IPS DF 4.7 (cell line): ENCODE results near the gene TRPV6.

Experiments used
- DNase-seq: peaks from one replicate; pipeline ENCODE4 v3.0.0-alpha.2; 2013; ENCODE audit warnings: low spot score; ENCODE audit errors: extremely low read depth

Gene TRPV6

GRCh38 chr7:142868986-142869415 lies 16.5 kb downstream of the TRPV6 start:
- DNase-seq, result no peak

- DNase-seq, result no peak
Observed at GRCh38 chr7:142868188-142868985, 17.2 kb downstream of the TRPV6 start.

- no peak for DNase-seq
Observed at GRCh38 chr7:142867398-142868187, 18.0 kb downstream of the TRPV6 start.

DNA sequence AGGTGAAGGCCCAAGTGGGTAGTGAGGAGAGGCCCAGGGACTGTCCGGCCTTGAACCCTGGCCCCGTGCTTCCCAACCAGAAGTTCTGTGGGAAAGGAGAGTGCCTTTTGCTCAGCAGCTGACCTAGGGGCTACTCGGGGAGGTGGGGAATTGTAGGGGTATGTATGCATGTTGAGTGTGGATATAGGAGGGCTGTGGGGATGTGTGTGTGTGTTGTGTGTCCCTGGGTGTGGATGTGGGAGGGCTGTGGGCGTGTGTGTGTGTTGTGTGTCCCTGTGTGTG lies 18.5 kb downstream of the TRPV6 start:
- no peak for DNase-seq

DNA sequence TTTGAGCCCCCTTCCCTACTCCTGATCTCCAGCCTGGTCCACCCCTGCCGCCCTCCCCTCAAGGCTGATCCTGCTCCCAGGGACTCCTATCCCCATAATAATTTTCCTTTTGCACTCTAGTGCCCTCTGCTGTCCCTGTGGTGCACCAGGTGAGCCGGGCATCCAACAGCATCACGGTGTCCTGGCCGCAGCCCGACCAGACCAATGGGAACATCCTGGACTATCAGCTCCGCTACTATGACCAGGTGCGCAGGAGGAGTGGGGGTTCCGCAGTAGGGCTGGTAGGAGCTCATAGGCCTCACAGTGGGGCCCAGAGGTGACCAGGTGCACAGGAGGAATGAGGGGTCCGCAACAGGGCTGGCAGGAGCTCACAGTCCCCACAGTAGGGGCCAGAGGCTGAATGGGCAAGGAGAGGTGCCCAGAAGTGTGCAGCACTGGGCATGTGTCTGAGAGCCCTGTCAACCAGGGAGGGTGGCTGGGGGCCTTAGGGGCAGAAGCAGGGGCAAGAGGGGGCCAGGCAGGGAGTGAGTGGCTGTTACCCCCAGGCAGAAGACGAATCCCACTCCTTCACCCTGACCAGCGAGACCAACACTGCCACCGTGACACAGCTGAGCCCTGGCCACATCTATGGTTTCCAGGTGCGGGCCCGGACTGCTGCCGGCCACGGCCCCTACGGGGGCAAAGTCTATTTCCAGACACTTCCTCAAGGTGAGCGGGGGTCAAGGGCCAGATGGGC lies 19.0 kb downstream of the TRPV6 start:
- no peak for DNase-seq

- no peak for DNase-seq
Observed at GRCh38 chr7:142865766-142866165, 19.8 kb downstream of the TRPV6 start.

DNA sequence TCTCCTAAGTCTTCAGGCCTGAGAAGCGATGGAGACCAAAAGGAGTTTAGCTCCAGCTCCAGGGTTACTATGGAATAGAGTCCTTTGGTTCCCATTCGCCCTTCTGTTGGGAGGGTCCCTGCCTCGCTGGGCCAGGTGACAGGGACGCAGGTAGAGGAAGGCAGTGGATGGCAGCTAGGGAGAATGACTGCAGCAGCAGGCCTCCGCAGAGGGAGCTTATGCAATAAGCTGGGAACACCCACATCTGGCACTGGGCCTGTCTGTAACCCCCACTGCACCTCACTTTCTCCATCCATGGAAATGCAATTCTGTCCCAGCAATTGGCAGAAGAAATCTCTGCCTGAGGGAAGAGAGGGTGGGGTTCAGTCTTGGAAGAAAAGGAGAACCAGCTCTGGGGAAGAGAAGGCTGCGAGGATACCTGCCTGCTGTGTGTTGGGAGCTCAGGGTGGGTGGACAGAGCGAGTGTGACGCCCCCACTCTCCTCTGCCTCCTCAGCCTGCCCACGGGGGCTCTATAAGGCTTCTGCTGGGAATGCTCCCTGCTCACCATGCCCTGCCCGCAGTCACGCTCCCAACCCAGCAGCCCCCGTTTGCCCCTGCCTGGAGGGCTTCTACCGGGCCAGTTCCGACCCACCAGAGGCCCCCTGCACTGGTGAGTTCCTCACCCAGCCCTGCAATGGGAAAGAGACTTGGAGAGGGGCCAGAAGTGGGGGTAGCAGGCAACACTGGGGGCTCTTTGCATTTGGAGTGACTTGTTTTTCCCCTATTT lies 20.4 kb downstream of the TRPV6 start:
- DNase-seq, result no peak

GRCh38 chr7:142863891-142864685 lies 21.5 kb downstream of the TRPV6 start:
- DNase-seq, result no peak

GRCh38 chr7:142862786-142863400 lies 22.7 kb downstream of the TRPV6 start:
- DNase-seq, result no peak

DNA sequence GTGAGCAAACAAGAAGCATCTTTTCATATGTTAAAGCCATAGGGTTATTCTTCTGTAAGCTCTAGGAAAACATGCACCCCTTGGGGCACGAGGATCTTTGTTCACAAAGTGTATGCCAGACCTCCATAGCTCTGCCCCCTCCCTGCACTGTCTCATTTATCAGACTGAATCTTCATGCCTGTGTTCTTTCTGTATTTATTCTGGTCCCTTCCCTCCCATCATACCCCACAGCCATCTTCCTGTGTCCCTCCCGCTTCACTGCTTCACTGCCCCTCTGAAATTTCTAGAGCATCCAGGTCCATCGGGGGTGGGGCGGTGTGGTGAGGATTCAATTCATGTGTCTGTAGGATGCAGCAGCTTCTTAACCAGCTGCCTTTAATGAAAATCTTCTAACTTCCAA lies 23.2 kb downstream of the TRPV6 start:
- no peak for DNase-seq

- DNase-seq, result no peak
Observed at GRCh38 chr7:142860968-142861367, 24.6 kb downstream of the TRPV6 start.

DNA sequence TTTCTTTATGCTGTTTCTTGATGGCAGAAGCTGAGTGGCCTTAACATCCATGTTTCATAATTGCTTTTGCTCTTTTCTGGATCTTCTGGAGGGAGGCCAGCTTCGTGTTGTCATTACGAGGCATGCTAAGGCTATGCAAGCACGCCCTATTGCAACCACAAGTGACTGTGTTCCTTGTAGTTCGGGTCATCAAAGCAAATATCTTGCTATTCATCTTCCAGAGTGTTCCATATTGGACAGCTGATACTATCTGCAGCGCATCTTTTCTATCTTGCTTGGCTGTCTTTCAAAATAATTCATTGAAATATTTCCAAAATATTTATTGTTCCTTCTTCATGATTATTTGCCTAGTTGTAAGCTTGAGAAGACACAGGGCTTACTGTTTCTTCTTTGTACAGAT lies 25.7 kb downstream of the TRPV6 start:
- DNase-seq, result no peak

DNA sequence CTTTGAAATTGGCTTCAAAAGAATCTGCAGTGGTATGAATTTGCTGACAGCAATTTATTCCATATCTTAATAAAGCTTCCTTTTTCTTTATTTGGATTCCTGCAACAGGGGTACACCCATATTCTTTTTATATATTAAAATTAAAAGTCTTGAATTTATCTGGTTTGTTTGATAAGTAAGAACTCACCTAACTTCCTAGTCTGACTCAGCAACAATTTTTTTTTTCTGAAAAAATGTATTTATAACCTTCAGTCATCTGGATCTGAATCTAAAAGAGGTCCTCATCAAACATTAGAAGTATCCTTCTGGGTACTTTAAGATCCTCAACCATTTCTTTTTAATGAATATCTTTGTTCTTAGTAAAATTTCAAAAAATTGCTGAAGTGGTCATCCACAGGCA lies 26.1 kb downstream of the TRPV6 start:
- no peak for DNase-seq

DNA sequence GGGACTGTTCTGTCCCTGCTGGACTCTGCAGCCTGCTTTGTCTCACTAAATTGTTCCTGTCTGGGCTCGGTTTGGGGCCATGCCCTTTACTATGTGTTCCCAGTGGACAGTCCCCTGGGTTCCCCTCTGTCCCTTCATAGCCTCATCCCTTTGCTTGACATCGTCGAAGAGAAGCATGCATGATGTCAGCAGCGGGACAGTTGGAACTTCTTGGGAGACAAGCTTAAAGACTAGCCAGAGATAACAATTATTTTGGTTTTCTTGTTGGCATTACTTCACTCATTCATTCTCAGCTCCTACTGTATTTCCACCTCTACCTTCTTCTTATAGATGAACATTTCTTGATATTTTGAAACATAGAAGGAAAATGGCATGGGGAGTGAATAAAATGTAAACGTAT lies 27.9 kb downstream of the TRPV6 start:
- no peak for DNase-seq

DNA sequence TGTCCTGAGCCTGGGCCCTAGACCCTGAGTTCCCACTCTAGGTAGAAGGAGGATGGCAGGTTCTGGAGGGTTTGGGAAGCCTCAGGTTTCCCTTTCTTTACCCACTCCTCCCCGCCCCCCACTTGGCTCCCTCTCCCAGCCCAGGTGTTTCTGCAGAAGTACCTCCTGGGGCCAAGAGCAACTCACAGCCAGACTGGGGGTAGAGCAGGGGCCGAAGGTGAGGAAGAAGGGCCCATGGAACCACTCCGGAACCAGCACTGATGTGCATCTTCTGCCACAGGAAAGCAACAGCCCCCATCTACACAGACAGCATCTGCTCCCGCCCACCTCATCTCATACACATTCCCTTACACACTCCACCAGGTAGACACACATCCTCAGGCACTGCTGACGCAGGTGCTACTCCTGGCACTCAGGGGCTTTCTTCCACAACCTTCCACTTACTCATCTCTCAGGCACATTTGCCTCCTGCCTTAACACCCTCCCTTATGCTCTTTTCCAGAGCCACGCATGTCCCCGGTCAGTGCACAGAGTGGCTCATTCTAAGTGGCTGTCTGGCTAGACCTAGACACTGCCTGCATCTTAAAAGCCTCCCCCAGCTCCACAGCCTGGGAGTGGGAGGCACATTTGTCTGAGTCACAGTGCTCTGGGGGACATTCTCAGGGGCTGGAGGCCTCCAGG lies 28.8 kb downstream of the TRPV6 start:
- DNase-seq, result no peak

GRCh38 chr7:142855756-142856564 lies 29.6 kb downstream of the TRPV6 start:
- no peak for DNase-seq

- DNase-seq, result no peak
Observed at GRCh38 chr7:142855114-142855743, 30.3 kb downstream of the TRPV6 start.

GRCh38 chr7:142854372-142855113 lies 31.0 kb downstream of the TRPV6 start, which contains the start of gene EPHB6:
Gene EPHB6, plus strand, starts transcription at chr7:142855076. Its CDS starts 8,152 bp downstream, at chr7:142863228.
- no peak for DNase-seq
